GM18507 (cell line): ENCODE results near the gene ITPK1.

Source experiments
- DNase-seq: peaks from one replicate; pipeline ENCODE4 v3.0.0; 2011; ENCODE audit warnings: low read depth; ENCODE audit not compliant: insufficient read length; ENCODE audit errors: extremely low spot score
- FAIRE-seq: peaks from 2 replicates; lab custom pipeline; 2011; peaks lifted over from hg19 to GRCh38; lab: Jason Lieb, UNC

Gene ITPK1

DNA sequence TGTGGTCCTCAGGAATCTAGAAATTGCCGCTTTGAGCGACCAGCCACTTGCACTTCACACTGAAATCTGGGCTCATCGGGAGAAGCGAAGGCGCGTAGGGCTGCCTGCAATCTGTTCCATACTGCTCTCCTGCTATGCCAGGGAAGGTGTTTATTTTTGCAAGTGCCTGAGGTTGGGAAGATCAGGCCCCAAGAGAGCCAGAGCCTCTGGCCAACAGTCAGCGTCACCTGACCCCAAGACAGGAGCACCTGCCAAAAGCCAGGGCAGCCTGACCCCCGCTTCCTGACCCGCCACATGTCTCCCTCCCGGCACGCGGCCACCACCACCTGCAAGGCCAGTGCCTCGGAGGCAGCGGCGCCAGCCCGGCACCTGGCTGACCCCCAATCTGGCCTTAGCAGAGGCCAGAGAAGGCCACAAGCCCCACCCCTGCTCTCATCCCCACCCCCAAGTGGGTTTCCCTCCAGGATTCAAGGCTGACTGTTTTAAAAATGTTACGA lies 98.4 kb downstream of the ITPK1 start:
- DNase-seq (no peak), FAIRE-seq (no peak)

DNA sequence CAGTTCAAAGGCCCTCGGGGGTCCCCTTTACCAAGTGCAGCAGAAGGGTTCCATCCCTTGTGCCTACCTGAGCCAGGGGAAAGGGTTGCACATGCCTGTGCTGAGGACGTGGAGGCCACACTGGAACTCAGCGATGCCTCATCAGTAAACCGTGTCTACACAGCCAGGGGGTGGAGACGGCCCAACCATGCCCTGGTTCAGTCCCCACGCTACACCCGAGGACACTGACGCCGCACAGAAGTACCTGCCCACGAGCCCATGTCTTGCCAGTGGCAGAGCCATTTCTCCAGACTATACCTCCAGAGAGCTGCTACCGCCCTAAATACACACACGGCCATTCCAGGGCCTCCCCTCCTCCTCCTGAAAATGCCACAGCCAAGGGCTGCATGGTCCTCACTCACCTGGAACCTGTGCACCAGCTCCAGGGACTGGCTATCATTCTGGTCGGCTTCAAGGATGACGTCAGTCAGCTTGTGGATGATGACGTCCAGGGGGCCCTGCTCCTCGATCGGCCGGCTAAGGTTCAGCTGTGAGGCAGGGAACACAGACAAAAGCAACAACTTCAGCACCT lies 99.4 kb downstream of the ITPK1 start:
- no peak for DNase-seq
- FAIRE-seq = no peak

DNA sequence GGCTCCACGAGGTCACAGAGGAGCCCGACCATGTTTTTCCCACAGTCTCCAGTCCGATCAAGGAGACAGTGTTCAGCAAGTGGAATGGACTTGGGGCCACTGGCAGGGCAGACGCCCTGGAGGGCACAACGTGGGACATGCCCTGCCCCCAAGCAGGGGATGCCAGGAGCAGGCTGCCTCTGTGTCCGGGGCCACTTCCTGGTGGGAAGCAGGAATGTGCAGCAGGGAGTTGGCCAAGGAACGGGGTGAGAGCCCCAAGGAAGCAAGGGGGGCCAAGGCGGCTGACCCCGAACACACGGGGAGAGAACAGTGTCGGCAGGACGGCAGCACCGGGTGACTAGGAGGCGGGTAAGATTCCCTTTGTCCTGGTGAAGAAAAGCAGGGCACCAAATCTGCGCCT lies 100.2 kb downstream of the ITPK1 start:
- FAIRE-seq (no peak), DNase-seq (no peak)

GRCh38 chr14:93015064-93015463 lies 100.7 kb downstream of the ITPK1 start:
- FAIRE-seq = no peak
- no peak for DNase-seq

DNA sequence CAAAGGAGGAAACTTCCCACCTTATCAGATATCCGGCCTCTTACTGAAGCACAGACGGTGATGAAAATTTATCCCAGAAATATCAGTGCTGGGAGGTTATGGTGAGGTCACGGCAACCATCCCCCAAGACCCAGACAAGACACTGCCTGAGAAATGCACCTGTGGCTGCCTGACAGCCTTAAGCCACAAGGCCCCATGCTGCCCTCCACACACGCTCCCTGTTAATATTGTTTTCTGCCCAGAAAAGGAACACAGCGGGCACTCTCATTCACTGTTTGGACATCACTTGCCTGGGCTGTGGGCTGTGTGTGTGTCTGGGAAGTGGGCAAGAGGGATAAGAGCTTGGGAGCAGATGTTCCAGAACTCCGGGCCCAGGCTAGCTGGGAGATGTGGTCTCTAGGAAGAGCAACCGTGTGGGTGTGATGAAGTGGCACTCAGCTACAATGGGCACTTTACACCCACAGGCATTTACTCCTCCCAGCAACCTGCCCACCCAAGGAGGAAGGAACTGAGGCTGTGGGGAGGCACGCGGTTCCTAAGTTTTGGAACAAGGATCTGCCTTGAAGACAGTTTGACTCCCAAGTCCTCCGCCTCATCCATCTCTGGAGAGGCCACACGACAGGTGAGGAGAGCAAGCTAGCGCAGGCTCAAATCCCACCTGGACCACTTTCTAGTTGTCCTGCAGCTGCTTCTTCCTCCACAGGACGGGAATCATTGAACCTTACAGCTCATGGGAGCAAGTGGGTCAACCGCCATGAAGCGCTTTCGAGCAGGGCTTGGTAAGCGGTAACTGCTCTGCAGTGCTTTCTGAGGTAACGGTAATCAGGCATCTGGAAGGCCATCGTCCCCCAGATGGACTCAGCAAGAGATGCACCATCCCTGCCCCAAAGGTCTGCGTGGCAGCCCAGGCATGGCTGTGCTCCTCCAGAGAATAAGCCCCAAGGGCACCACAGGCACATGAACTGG lies 101.4 kb downstream of the ITPK1 start:
- DNase-seq (no peak), FAIRE-seq (no peak)

DNA sequence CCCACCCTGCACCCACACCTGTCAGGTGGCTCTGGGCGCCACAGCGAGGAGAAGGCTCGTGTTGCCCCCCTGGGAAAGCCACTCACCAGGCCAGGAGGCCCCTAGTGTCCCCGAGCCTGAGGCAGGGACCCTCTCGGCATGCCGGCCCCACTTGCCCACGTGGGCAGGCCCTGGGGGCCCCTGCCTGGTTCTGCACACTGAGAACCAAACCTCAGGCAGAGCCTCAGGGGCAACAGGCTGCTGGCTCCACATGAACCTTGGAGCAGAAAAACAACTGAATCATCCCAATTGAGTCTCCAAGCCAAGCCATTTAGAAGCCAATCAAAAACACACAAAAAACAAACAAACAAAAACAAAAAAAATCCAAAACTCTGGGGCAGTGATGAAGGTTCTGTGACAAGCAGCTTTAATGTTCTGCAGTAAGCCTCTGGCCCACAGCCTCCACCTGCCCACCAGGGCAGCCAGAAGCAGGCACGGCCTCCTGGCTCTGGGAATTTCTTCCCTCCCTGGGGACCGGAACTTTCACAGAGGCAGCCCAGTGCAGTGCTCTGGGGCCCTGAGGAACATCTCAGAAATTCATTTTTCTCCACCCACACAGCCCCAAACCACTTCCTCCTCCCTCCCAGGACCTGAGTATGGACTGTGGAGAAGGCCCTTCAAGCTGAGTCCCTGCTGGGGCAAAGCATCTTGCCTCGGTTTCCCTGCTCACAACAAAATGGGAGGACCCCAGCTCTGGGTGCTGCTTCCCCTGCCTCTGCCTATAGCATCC lies 102.6 kb downstream of the ITPK1 start:
- DNase-seq (no peak), FAIRE-seq (peak; percentile 69)

- DNase-seq (no peak), FAIRE-seq (no peak)
Measured at GRCh38 chr14:93012506-93012905, 103.2 kb downstream of the ITPK1 start.

DNA sequence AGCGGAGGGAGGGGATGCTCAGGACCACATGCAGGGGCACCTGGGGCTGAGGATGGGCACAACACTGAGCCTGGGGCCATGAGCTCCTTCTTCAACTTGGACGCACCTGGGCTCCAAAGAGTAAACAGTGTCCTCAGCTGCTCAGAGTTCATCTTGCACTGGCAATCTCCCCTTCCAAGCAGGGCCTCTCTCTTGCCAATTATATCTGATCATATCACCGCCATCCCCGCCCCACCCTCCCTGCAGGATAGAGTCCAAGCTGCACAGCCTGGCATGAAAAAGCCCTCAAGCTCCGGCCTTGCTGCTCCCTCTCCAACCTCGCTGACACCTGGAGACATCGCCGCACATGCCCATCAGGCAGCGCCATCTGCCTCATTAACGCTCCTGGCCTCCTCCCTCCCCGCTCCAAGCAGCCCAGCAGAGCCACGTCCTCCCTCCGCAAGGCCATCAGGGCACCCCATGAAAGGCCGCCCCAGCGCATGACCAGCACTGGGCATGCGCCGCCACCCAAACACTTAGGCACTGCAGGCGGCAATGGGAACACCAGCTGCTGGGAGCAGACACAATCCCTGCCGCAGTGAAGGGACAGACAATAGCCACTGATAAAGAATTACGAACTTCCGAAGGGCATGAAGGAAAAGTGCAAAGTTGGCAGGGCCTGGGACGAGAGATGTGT lies 103.9 kb downstream of the ITPK1 start:
- no peak for DNase-seq
- FAIRE-seq = no peak

- FAIRE-seq = no peak
Measured at GRCh38 chr14:93011141-93011529, 104.6 kb downstream of the ITPK1 start.

GRCh38 chr14:93010522-93011140 lies 105.1 kb downstream of the ITPK1 start:
- FAIRE-seq (no peak), DNase-seq (no peak)

More at GRCh38 chr14:93011141-93011529, 104.6 kb downstream of the ITPK1 start:
- DNase-seq = no peak

DNA sequence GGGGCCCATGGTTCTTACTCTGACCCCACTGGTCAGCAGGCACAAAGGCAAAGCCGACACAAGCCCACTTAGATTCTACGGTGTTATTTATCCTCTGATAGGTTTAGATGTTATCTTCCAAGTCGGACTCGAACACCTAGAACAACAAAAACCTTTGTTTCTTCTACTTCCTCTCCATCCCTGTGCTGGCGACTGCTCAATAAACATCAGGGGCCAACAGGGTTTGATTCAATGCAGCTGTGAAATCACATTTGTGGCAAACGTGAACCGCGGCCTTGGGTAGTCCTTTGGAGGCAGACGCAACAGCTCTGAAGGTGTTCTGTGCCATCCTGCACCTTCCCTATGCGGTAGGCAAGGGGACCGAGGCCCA lies 105.6 kb downstream of the ITPK1 start:
- FAIRE-seq (no peak), DNase-seq (no peak)

GRCh38 chr14:93009471-93010129 lies 106.1 kb downstream of the ITPK1 start:
- DNase-seq (no peak), FAIRE-seq (no peak)

DNA sequence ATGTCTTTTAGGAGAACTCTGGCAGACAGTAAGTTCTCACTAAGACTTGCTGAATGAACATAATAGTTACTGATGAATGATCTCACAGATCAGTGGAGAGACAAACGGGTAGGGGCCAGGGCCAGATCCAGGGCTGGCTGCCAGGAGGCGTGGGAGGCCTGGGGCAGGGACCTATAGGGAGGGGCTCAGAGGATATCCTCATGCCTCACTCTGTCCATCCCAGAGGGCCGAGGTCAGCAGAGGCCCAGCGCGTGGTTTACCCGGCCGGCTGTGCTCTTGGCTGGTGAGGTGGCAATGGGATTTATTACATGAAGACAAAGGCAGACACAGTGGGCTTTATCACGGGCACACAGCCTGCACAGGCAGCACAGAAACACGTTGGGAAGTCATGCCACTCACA lies 107.3 kb downstream of the ITPK1 start:
- no peak for DNase-seq
- no peak for FAIRE-seq

DNA sequence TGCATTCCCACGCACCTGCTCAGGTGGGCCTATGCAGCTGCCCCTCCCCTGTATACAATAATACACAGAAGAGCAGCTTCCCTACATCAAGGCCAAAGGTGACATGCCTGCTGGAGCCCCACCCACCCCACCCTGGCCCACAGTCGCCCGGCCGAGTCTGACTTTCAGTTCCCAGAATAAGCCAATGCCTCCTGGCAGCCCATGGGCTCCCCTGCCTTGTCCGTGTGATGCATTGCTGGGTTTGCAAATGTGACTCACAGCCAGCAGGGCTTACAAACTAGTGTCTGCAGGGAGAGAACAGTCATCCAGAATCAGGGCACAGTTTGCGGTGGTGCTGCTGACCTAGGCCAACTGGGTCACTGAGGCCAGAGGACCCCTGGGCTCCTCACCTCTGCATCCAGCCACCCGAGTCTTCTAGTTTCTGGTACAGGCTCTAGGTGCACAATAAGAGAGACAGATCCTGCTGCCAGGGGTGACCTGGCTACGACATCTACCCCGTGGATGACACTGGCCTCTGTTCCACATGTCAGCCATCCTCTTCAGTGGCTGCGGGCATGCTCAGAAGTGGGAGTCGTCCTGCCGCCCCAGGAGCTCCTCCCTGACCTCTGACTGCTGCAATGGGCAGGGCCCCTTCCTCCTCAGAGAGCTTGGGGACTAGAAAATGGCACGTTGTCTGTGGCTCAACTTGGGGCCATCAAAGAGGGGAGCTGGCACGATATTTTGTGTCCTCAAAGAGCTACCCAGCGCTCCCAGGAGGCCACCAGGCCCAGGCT lies 108.3 kb downstream of the ITPK1 start:
- DNase-seq (no peak), FAIRE-seq (peak; percentile 42)

GRCh38 chr14:93006567-93007051 lies 109.1 kb downstream of the ITPK1 start:
- no peak for DNase-seq
- FAIRE-seq = no peak

- DNase-seq (no peak), FAIRE-seq (no peak)
Measured at GRCh38 chr14:93005838-93006237, 109.9 kb downstream of the ITPK1 start.

GRCh38 chr14:93005135-93005813 lies 110.5 kb downstream of the ITPK1 start:
- DNase-seq = no peak
- FAIRE-seq = no peak
